T-helper 1 cell (primary cell): Measurements from ENCODE around the gene NOX5.

Experiments used
- DNase-seq, 5 donors: peaks; one replicate each; pipeline ENCODE4 v3.0.0-alpha.2; 2012 to 2020

Gene NOX5

GRCh38 chr15:69021895-69022294, 7.4 kb downstream of the NOX5 start:
- no peak for DNase-seq

- DNase-seq = no peak
Observed at GRCh38 chr15:69025320-69025719, 10.8 kb downstream of the NOX5 start.

- no peak for DNase-seq
Observed at GRCh38 chr15:69026355-69026754, 11.9 kb downstream of the NOX5 start.

- DNase-seq = no peak
Observed at GRCh38 chr15:69027976-69028518, 13.6 kb downstream of the NOX5 start.

- peak in 2 of 5 donors; percentile 4 to 44 for DNase-seq
Observed at GRCh38 chr15:69031013-69032001, 16.8 kb downstream of the NOX5 start.

- DNase-seq = no peak
Observed at GRCh38 chr15:69032031-69032430, 17.5 kb downstream of the NOX5 start.

GRCh38 chr15:69032703-69033373, 18.3 kb downstream of the NOX5 start:
- no peak for DNase-seq

GRCh38 chr15:69034352-69034751, 19.9 kb downstream of the NOX5 start:
- DNase-seq = peak in 1 of 5 donors; percentile 40

- DNase-seq = no peak
Observed at GRCh38 chr15:69035205-69035917, 20.9 kb downstream of the NOX5 start.

- DNase-seq = no peak
Observed at GRCh38 chr15:69035918-69036258, 21.4 kb downstream of the NOX5 start.

GRCh38 chr15:69036826-69037225, 22.3 kb downstream of the NOX5 start:
- DNase-seq = no peak

- no peak for DNase-seq
Observed at GRCh38 chr15:69037482-69037881, 23.0 kb downstream of the NOX5 start.

- no peak for DNase-seq
Observed at GRCh38 chr15:69037977-69038376, 23.5 kb downstream of the NOX5 start.

- DNase-seq = no peak
Observed at GRCh38 chr15:69038508-69038907, 24.0 kb downstream of the NOX5 start.

GRCh38 chr15:69039516-69040225, 25.2 kb downstream of the NOX5 start:
- DNase-seq = no peak

GRCh38 chr15:69042531-69042930, 28.0 kb downstream of the NOX5 start:
- no peak for DNase-seq

- DNase-seq = no peak
Observed at GRCh38 chr15:69045802-69046201, 31.3 kb downstream of the NOX5 start.

GRCh38 chr15:69046781-69047180, 32.3 kb downstream of the NOX5 start:
- no peak for DNase-seq

GRCh38 chr15:69049976-69050375, 35.5 kb downstream of the NOX5 start:
- no peak for DNase-seq

GRCh38 chr15:69055251-69055650, 40.8 kb downstream of the NOX5 start:
- no peak for DNase-seq

- DNase-seq = no peak
Observed at GRCh38 chr15:69056365-69056764, 41.9 kb downstream of the NOX5 start.

GRCh38 chr15:69058830-69059556, 44.5 kb downstream of the NOX5 start:
- peak; percentile 39 to 56 (median 52) for DNase-seq
